ENCODE data around the gene AMFR. TPM values are rescaled to one million over a fixed set of nuclear protein-coding genes. Genes with fewer than 3 reads are reported as not detected.

AMFR gene
- total and polyA plus RNA-seq, 10 of the 15 experiments (the other 5 are each of a cell fraction or from before 2014, with no cell fraction given), result 8.2 to 67.6 (median 28.1) TPM

DNA sequence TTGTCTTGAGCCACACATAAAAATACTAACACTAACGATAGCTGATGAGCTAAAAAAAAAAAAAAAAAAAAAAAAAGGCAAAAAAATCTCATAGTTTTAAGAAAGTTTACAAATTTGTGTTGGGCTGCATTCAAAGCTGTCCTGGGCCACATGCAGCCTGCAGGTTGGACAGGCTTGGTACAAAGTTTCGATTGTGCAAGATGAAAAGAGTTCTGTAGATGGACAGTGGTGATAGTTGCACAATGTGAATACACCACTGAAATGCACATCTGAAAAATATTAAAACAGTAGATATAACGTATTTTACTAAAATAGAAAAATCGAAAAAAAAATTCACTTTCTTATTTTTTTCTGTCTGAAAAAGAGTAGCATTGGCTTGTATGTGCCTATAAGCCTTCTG is 42.9 kb downstream of the AMFR start:
- H3K27me3 ChIP-seq (replicated peaks in 1 of 2; ENCODE audit: control insufficient read depth in 2 of 2, insufficient read depth in 2 of 2, low read length in 1 of 2), result no peaks in the 10 kb centered on the region
- FAIRE-seq, result no peak
- H3K9me3 ChIP-seq (replicated peaks; ENCODE audit: control insufficient read depth, insufficient read depth, low read length), result peaks cover 9% of the 10 kb centered on the region
- POLR2A ChIA-PET, result no interaction called here
- no peak overlapping the region for H3K27ac ChIP-seq (ENCODE audit: control insufficient read depth, insufficient read depth)
- no TSS peak for BruUV-seq (replicated peaks)
- no peak overlapping the region for H3K4me2 ChIP-seq (ENCODE audit: control insufficient read depth, insufficient read depth)
- DNase-seq (ENCODE audit: low read depth, low spot score), result no peak
- no peaks in the 10 kb centered on the region; the same call in 1 of the 2 replicates for H3K79me2 ChIP-seq (ENCODE audit: control insufficient read depth, insufficient read depth, low read length)
- no peaks in the 10 kb centered on the region for H3K4me1 ChIP-seq (ENCODE audit: control insufficient read depth, insufficient read depth, low read length)
- SMC1A ChIA-PET (ENCODE audit: uncharacterized antibody, unreplicated experiment), result no interaction called here
- intact Hi-C loops (cut with micrococcal nuclease; ENCODE audit: unreplicated experiment) (no loop called here), in situ Hi-C loops (cut with MboI) (no loop called here)
- no peak overlapping the region for H3K4me3 ChIP-seq
- H3K36me3 ChIP-seq (ENCODE audit: control insufficient read depth in 2 of 2, insufficient read depth in 2 of 2, low read length in 1 of 2), result peaks cover 5 to 41% of the 10 kb centered on the region in 2 experiments
- CTCF ChIA-PET, result no interaction called here
- no peak for TF ChIP-seq TCF7 (IDR thresholded peaks at IDR 0.05; ENCODE audit: borderline replicate concordance)
- TF ChIP-seq, protein P1, sequence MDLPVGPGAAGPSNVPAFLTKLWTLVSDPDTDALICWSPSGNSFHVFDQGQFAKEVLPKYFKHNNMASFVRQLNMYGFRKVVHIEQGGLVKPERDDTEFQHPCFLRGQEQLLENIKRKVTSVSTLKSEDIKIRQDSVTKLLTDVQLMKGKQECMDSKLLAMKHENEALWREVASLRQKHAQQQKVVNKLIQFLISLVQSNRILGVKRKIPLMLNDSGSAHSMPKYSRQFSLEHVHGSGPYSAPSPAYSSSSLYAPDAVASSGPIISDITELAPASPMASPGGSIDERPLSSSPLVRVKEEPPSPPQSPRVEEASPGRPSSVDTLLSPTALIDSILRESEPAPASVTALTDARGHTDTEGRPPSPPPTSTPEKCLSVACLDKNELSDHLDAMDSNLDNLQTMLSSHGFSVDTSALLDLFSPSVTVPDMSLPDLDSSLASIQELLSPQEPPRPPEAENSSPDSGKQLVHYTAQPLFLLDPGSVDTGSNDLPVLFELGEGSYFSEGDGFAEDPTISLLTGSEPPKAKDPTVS (IDR thresholded peaks at IDR 0.05; ENCODE audit: low read depth, low read length), result no peak
- TF ChIP-seq TCF3 (IDR thresholded peaks at IDR 0.05; ENCODE audit: borderline replicate concordance, insufficient read depth, low read depth, low read length), result no peak
- TF ChIP-seq RAD21 (IDR thresholded peaks at IDR 0.05; ENCODE audit: insufficient read depth, low read depth, low read length), result no peak
- no peak for TF ChIP-seq HCFC1 (IDR thresholded peaks at IDR 0.05; ENCODE audit: low read length)
- no peak for TF ChIP-seq GABPA (IDR thresholded peaks at IDR 0.05; ENCODE audit: low read depth)
- TF ChIP-seq, protein P2, sequence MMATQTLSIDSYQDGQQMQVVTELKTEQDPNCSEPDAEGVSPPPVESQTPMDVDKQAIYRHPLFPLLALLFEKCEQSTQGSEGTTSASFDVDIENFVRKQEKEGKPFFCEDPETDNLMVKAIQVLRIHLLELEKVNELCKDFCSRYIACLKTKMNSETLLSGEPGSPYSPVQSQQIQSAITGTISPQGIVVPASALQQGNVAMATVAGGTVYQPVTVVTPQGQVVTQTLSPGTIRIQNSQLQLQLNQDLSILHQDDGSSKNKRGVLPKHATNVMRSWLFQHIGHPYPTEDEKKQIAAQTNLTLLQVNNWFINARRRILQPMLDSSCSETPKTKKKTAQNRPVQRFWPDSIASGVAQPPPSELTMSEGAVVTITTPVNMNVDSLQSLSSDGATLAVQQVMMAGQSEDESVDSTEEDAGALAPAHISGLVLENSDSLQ (IDR thresholded peaks at IDR 0.05), result no peak
- TF ChIP-seq, protein P3, sequence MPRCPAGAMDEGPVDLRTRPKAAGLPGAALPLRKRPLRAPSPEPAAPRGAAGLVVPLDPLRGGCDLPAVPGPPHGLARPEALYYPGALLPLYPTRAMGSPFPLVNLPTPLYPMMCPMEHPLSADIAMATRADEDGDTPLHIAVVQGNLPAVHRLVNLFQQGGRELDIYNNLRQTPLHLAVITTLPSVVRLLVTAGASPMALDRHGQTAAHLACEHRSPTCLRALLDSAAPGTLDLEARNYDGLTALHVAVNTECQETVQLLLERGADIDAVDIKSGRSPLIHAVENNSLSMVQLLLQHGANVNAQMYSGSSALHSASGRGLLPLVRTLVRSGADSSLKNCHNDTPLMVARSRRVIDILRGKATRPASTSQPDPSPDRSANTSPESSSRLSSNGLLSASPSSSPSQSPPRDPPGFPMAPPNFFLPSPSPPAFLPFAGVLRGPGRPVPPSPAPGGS (IDR thresholded peaks at IDR 0.05; ENCODE audit: borderline replicate concordance, insufficient read depth, low read depth, low read length, poor library complexity, severe bottlenecking), result no peak
- TF ChIP-seq, protein P4, sequence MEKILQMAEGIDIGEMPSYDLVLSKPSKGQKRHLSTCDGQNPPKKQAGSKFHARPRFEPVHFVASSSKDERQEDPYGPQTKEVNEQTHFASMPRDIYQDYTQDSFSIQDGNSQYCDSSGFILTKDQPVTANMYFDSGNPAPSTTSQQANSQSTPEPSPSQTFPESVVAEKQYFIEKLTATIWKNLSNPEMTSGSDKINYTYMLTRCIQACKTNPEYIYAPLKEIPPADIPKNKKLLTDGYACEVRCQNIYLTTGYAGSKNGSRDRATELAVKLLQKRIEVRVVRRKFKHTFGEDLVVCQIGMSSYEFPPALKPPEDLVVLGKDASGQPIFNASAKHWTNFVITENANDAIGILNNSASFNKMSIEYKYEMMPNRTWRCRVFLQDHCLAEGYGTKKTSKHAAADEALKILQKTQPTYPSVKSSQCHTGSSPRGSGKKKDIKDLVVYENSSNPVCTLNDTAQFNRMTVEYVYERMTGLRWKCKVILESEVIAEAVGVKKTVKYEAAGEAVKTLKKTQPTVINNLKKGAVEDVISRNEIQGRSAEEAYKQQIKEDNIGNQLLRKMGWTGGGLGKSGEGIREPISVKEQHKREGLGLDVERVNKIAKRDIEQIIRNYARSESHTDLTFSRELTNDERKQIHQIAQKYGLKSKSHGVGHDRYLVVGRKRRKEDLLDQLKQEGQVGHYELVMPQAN (conservative IDR thresholded peaks at IDR 0.05), result no peak
- no peak for TF ChIP-seq PAX8 (IDR thresholded peaks at IDR 0.05)
- TF ChIP-seq, protein P5, sequence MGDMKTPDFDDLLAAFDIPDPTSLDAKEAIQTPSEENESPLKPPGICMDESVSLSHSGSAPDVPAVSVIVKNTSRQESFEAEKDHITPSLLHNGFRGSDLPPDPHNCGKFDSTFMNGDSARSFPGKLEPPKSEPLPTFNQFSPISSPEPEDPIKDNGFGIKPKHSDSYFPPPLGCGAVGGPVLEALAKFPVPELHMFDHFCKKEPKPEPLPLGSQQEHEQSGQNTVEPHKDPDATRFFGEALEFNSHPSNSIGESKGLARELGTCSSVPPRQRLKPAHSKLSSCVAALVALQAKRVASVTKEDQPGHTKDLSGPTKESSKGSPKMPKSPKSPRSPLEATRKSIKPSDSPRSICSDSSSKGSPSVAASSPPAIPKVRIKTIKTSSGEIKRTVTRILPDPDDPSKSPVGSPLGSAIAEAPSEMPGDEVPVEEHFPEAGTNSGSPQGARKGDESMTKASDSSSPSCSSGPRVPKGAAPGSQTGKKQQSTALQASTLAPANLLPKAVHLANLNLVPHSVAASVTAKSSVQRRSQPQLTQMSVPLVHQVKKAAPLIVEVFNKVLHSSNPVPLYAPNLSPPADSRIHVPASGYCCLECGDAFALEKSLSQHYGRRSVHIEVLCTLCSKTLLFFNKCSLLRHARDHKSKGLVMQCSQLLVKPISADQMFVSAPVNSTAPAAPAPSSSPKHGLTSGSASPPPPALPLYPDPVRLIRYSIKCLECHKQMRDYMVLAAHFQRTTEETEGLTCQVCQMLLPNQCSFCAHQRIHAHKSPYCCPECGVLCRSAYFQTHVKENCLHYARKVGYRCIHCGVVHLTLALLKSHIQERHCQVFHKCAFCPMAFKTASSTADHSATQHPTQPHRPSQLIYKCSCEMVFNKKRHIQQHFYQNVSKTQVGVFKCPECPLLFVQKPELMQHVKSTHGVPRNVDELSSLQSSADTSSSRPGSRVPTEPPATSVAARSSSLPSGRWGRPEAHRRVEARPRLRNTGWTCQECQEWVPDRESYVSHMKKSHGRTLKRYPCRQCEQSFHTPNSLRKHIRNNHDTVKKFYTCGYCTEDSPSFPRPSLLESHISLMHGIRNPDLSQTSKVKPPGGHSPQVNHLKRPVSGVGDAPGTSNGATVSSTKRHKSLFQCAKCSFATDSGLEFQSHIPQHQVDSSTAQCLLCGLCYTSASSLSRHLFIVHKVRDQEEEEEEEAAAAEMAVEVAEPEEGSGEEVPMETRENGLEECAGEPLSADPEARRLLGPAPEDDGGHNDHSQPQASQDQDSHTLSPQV (IDR thresholded peaks at IDR 0.05), result no peak
- no peak for TF ChIP-seq ZNF622 (IDR thresholded peaks at IDR 0.05)
- ATAC-seq, result no peak
- H3K9ac ChIP-seq (ENCODE audit: control insufficient read depth, insufficient read depth, low read length), result no peak overlapping the region
- no peak overlapping the region for H2AFZ ChIP-seq (ENCODE audit: control insufficient read depth, low read depth, low read length)
- H4K20me1 ChIP-seq (ENCODE audit: control insufficient read depth, insufficient read depth), result no peaks in the 10 kb centered on the region
- RAD21 ChIA-PET (ENCODE audit: unreplicated experiment), result interaction anchor here (0.6 kb wide), 1 partner anchor 333 kb away, joined by 3 read pairs; no protein-coding TSS in a partner anchor
- WGBS (ENCODE audit: insufficient coverage, insufficient replicate concordance, low lambda C conversion rate, missing lambda C conversion rate), result 99% methylated on average over 3 of the region's 4 CpGs

Measured in GM12878 (cell line).